ENCODE measurements around the gene PHKA2.

PHKA2 gene

GRCh38 chrX:18889346-18890048, 94.4 kb downstream of the PHKA2 start:
- no peak overlapping the region for H3K4me3 ChIP-seq (ENCODE audit: low read depth, low read length)
- no peaks in the 10 kb centered on the region for H3K27me3 ChIP-seq (ENCODE audit: control insufficient read depth, insufficient read depth, low read length)
- no peak overlapping the region for H3K9ac ChIP-seq
- no peak overlapping the region for H3K4me2 ChIP-seq (ENCODE audit: low read length)
- H3K27ac ChIP-seq = no peak overlapping the region
- peaks cover 5% of the 10 kb centered on the region for H3K4me1 ChIP-seq
- H3K36me3 ChIP-seq (ENCODE audit: control insufficient read depth, insufficient read depth, low read length) = no peaks in the 10 kb centered on the region
- H3K9me3 ChIP-seq (ENCODE audit: control insufficient read depth, low read length) = no peaks in the 10 kb centered on the region
- no peak for TF ChIP-seq CTCF (IDR thresholded peaks at IDR 0.05)
- no peak overlapping the region for H2AFZ ChIP-seq
- H3K79me2 ChIP-seq = no peaks in the 10 kb centered on the region

- H3K36me3 ChIP-seq (ENCODE audit: control insufficient read depth, insufficient read depth, low read length) = no peaks in the 10 kb centered on the region
- no peak overlapping the region for H3K4me2 ChIP-seq (ENCODE audit: low read length)
- H3K9ac ChIP-seq = no peak overlapping the region
- no peak for TF ChIP-seq CTCF (IDR thresholded peaks at IDR 0.05)
- no peak overlapping the region for H3K4me3 ChIP-seq (ENCODE audit: low read depth, low read length)
- no peak overlapping the region for H3K27ac ChIP-seq
- no peak overlapping the region for H2AFZ ChIP-seq
- H3K79me2 ChIP-seq = no peaks in the 10 kb centered on the region
- H3K4me1 ChIP-seq = peaks cover 5% of the 10 kb centered on the region
- no peaks in the 10 kb centered on the region for H3K27me3 ChIP-seq (ENCODE audit: control insufficient read depth, insufficient read depth, low read length)
- no peaks in the 10 kb centered on the region for H3K9me3 ChIP-seq (ENCODE audit: control insufficient read depth, low read length)
These were observed 95.6 kb downstream of the PHKA2 start for GRCh38 chrX:18888281-18888680.

GRCh38 chrX:18887825-18888212, 96.1 kb downstream of the PHKA2 start:
- H2AFZ ChIP-seq = peak overlapping the region; percentile 70
- H3K9me3 ChIP-seq (ENCODE audit: control insufficient read depth, low read length) = no peaks in the 10 kb centered on the region
- no peaks in the 10 kb centered on the region for H3K27me3 ChIP-seq (ENCODE audit: control insufficient read depth, insufficient read depth, low read length)
- peaks cover 5% of the 10 kb centered on the region for H3K4me1 ChIP-seq
- no peak overlapping the region for H3K9ac ChIP-seq
- H3K4me3 ChIP-seq (ENCODE audit: low read depth, low read length) = no peak overlapping the region
- H3K79me2 ChIP-seq = no peaks in the 10 kb centered on the region
- no peak for TF ChIP-seq CTCF (IDR thresholded peaks at IDR 0.05)
- no peak overlapping the region for H3K4me2 ChIP-seq (ENCODE audit: low read length)
- H3K36me3 ChIP-seq (ENCODE audit: control insufficient read depth, insufficient read depth, low read length) = no peaks in the 10 kb centered on the region
- peak overlapping the region; percentile 1 for H3K27ac ChIP-seq

GRCh38 chrX:18887177-18887824, 96.6 kb downstream of the PHKA2 start:
- H3K4me1 ChIP-seq = peaks cover 5% of the 10 kb centered on the region
- H3K4me2 ChIP-seq (ENCODE audit: low read length) = peak overlapping the region; percentile 63
- no peaks in the 10 kb centered on the region for H3K36me3 ChIP-seq (ENCODE audit: control insufficient read depth, insufficient read depth, low read length)
- H3K27me3 ChIP-seq (ENCODE audit: control insufficient read depth, insufficient read depth, low read length) = no peaks in the 10 kb centered on the region
- H3K4me3 ChIP-seq (ENCODE audit: low read depth, low read length) = peak overlapping the region; percentile 14
- TF ChIP-seq CTCF (IDR thresholded peaks at IDR 0.05) = no peak
- H3K79me2 ChIP-seq = no peaks in the 10 kb centered on the region
- peak overlapping the region; percentile 91 for H2AFZ ChIP-seq
- H3K9ac ChIP-seq = no peak overlapping the region
- no peaks in the 10 kb centered on the region for H3K9me3 ChIP-seq (ENCODE audit: control insufficient read depth, low read length)
- H3K27ac ChIP-seq = peak overlapping the region; percentile 57
